Measurements from ENCODE around the gene KCNT2.
"Not testable (repeated sequence)": the region's sequence is repeated elsewhere in the genome, so short reads cannot be mapped to it uniquely, and the experiment has no call there.

The KCNT2 gene

DNA sequence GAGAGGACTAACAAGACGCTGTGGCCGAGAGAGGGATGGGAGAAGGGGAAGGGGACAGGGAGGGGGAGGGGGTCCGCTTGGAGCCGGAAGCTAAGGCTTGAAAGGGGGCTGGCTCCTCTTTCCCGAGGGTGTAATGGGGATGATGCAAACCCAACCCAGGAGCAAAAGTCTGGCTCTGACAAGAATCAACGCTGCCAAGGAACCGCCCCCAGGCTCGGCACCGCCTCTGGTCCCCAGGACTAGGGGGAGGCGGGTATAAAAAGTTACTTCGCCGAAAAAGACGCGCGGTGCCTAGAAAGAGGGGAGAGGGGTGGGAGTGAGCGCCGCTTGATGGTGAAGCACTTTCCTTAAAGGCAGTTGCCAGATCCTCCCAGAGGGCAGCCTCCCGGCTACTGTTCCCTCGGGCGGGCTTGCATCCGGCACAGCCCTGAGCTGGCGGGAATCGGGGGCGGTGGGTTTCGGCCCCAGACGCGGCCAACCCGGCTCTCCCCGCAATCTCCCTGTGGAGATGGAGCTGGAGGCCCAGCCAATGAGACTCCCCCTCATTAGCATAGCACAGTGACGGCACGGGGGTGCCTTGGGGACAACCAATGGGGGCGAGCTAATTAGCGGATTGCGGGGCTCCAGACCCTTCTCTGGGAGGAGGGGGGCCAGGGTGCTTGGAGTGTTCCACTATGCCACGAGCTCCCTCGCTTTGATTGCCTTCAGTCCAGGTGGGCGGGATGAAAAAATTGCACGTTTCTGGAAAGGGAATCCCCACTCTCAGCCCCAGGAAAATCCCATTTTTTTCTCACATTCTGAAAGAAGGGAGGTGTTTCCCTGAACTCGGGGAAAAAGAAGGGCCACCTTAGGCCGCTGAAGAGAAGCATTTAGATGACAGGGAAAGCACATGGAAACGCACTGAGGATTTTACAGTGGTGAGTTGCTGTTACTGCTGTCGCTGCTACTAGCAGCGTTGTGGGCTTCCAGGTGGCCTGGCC is at the start of gene KCNT2:
KCNT2 (minus strand) TSS at position 51 of the 980 bp plus-strand sequence. CDS start 131 bp downstream, outside the sequence.
- DNase-seq (ENCODE audit: low read depth in 3 of 3), result no peak

DNA sequence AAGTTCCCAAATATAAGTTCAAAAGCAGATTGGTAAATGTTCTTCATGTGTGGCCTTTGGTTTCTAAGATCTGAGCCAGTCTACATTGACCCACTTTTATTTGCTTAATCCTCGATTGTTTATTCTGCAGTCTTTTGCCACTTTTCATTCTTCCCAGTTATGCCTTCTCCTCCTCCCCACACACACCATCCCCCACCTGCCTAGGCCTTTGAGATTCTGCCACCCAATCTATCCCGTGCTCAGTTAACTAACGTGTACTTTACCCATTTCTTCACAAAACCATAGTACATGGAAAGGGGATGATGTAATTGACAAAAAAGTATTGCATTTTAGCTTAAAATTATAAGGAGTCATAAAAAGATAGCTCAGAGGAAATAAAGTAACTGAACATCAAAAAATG is 47.3 kb upstream of the KCNT2 start:
- DNase-seq (ENCODE audit: low read depth in 3 of 3), result no peak

DNA sequence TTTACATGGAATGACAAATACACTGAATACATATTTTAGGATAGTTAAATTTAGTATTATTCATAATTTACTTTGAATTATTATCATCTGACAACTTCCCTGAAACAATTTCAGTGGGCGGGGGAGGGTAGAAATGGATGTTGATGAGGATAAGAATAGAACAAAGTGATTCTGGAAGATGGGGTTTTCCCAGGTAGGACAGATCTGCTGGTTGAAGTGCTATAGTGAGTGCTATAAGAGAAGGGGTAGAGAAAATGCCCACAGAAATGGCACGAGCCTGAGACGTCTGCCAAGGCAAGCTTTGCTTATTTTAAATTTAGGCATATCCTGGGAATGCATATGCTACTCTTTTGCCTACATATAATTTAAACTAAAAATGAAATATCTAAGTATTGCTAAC is 46.8 kb upstream of the KCNT2 start:
- no peak for DNase-seq (ENCODE audit: low read depth in 3 of 3)

DNA sequence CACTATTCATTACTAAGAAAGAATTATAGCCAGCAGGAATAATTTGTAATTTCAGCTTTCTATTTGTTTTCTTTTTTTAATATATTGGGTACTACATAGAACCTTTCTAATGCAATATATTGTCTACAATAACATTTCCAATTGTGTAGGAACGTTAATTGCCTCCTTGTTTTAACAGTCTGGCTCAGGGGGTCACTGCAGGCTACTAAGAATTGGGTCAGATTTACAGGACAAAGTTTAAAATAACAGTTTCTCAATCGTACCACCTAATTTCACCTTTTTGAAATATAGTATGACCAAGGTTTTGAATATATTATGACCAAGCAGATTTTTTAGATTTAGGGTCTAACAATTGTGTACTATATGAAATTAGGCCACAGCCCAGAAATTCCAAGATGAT is 46.0 kb upstream of the KCNT2 start:
- no peak for DNase-seq (ENCODE audit: low read depth in 3 of 3)

DNA sequence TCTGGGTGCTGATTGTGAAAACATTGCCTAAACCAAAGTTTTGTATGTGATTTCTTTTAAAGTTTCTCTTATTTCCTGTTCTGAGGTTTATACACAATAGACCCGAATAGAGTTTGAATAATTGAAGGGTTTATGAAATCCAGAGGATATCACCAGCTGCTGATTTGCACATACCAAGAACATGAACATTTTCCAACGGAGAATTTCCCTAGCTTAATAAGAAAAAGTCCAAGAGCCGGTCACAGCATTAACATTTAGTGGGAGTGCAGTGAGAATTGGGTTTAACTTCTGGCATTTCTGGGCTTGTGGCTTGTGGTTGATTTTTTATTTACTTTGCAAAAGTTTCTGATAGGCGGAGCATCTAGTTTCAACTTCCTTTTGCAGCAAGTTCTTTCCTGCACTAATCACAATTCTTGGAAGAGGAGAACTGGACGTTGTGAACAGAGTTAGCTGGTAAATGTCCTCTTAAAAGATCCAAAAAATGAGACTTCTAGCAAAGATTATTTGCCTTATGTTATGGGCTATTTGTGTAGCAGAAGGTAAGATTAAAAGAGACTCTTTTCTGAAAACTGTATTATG is 43.5 kb upstream of the KCNT2 start, which contains the start of gene CFH:
CFH (plus strand) TSS at position 407 of the 579 bp plus-strand sequence; CDS start at position 482, 75 bp downstream.
- DNase-seq (ENCODE audit: low read depth in 3 of 3), result no peak

DNA sequence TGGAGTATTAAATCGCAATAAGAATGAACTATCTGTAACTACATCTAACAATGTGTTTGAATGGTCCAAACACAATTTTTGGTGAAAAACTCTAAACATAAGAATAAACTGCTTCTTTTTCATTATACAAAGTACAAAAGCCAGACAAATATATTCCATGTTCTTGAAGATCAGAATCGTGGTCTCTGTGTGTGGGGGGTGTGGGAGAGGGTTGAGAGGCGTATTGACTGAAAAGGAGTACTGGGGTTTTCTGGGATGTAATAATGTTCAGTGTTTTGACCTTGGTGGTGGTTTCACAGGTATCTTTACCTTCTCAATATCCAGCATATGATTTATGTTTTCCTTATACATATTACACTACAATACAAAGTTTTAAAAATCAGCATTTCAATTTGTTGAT is 42.8 kb upstream of the KCNT2 start:
- DNase-seq (ENCODE audit: low read depth in 3 of 3), result no peak

DNA sequence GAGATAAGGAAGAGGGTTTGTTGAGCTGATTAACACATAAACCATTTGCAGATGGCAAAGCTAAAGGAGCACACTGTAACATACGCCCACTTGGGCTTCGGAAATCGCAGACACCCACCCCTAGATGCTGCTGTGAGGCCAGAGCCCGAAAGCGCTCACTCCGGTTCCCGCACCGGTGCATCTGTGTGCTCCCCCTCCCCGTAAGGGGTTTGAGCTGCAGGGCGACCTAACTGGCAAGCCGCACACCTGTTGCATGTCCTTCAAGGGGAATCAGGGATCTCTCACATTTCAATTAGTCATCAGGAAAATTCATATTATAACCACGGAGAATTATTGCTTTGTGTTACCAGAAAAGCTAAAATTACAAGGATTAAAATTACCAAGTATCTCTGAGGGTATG is 42.2 kb upstream of the KCNT2 start:
- no peak for DNase-seq (ENCODE audit: low read depth in 3 of 3)

DNA sequence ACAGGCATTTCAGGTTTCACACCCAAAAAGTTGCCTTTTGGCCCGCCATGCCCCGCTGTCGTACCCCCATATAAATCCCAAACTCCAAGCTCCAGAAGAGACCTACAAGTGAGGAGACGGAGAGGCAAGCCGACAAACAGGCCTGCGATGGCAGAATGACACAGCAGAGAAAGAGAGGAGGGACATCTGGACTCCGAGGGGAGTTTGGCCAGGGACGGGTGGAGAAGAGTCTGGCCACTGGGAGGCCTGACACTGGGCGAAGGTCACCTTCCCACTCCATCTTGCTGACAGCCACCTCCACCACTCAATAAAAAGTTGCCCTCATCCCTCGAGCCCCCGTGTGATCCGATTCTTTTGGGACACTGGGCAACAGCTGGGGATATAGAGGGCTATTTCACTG is 41.8 kb upstream of the KCNT2 start:
- no peak for DNase-seq (ENCODE audit: low read depth in 3 of 3)

DNA sequence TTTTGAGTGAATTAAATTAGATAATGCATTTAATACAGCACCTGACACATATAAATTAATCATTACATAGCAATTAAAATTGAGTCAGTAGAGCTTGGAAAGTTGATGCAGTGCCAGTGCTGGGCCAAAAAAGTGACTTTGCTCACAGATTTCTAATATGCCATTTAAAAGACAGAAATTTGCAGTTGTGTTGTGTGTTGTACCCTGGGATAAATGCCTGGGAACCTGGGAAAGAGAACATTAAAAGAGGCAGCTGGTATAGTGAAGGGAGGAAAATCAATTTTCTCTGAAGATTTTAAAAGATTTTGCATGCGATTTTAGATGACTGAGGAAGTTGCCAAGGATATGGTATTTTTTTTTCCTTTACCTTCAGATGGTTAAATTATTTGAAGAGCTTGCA is 32.7 kb upstream of the KCNT2 start:
- no peak for DNase-seq (ENCODE audit: low read depth in 3 of 3)

DNA sequence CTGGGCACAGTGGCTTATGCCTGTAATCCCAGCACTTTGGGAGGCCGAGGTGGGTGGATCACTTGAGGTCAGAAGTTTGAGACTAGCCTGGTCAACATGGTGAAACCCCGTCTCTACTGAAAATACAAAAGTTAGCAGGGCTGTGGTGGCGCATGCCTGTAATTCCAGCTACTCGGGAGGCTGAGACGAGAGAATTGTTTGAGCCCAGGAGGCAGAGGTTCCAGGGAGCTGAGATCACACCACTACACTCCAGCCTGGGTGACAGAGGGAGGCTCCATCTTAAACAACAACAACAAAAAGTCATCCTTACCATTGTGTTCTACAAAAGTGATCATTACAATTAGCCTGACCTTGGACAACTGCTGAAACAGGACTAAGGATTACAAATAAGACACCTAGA is 31.1 kb upstream of the KCNT2 start:
- not testable (repeated sequence) for DNase-seq (ENCODE audit: low read depth in 3 of 3)

DNA sequence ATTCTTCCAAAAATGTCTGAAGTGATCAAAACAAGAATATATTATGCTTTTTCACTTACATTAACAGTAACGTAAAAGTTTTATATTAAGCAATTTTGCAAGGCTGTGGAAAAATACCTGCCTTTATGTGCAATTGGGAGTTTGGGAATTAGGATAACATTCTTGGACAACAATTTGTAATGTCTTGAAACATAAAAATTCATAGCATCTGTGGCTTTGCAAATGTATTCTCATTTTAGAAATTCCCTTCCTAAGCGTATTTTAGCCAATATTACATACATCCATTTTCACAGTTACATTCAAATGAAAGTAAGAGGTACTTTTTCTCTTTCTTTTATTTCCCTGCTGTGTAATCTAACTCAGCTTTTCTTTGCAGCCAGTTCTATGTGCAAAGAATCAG is 30.2 kb upstream of the KCNT2 start:
- no peak for DNase-seq (ENCODE audit: low read depth in 3 of 3)

DNA sequence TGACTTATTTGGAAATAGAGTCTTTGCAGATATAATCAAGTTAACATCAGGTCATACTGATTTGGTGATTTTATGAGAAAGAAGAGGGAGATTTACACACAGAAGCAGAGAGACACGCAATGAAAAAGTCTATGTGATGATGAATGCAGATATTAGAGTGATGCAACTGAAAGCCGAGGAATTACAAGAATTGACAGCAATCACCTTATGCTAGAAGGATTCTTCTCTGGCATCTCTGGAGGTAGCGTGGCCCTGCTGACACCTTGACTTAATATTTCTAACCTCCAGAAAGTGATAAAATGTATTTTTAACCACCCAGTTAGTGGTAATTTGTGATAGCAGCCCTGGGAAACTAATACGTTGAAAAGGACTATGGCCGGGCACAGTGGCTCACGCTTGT is 29.4 kb upstream of the KCNT2 start:
- DNase-seq (ENCODE audit: low read depth in 3 of 3), result no peak

DNA sequence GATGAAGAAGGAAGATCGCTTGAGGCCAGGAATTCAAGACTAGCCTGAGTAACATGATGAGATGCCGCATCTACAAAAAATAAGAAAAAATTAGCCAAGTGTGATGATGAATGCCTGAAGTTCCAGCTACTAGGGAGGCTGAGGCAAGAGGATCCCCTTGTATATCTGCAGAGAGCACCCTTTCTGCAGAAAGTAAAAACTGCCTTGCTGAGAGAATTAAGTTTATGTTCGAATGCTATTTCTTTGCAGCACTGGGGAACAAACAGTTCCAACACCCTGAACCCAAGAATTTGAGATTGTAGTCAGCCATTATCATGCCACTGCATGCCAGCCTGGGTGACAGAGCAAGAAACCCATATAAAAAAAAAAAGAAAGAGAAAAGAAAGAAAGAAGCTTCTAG is 20.6 kb upstream of the KCNT2 start:
- no peak for DNase-seq (ENCODE audit: low read depth in 3 of 3)

DNA sequence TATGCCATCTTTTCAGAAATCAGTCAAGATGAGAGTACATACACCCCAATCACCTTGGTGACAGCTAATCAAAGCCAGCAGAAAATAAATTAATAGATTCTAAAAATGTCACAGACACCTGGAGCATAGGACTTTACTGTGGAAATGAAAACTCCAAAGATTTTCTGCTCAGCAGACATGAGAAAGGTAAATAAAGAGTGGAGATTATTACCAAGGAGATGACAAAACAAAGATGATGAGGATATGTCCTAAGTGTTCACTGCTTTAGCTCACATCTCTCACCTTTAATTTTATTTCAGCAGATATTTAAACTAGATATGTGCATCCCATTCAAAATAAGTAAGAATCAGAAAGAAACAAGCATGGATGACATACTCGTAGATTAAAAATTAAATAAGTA is 14.8 kb upstream of the KCNT2 start:
- DNase-seq (ENCODE audit: low read depth in 3 of 3), result no peak

DNA sequence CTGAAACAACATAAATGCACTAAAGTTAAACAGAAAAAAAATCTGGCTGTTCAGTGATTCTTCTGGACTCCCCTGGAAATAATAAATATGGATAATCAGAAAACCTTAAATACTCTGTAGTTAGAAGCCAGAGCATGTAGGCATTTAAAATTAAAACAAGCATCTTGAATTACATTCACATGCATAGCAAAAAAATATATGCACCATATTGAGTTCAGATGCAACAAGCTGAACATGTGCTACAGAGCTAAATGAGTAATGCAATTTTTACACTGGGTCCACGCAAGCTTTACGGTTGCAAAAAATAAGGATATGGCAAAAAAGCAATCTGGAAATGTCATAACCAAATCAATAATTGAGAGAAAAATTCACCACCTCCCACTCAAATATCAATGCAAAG is 11.5 kb upstream of the KCNT2 start:
- DNase-seq (ENCODE audit: low read depth in 3 of 3), result no peak

DNA sequence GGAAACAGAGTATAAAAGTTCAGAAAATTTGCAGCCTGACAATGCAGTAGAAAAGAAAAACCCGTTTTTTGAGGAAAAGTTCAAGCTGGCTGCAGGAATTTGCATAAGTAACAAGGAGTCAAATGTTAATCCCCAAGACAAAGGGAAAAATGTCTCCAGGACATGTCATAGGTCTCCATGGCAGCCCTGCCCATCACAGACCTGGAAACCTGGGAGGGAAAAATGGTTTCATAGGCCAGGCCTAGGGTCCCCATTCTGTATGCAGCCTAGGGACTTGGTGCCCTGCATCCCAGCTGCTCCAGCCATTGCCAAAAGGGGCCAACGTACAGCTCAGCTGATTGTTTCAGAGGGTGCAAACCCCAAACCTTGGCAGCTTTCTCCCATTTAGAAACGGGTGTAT is 3.6 kb upstream of the KCNT2 start:
- DNase-seq (ENCODE audit: low read depth in 3 of 3), result no peak

DNA sequence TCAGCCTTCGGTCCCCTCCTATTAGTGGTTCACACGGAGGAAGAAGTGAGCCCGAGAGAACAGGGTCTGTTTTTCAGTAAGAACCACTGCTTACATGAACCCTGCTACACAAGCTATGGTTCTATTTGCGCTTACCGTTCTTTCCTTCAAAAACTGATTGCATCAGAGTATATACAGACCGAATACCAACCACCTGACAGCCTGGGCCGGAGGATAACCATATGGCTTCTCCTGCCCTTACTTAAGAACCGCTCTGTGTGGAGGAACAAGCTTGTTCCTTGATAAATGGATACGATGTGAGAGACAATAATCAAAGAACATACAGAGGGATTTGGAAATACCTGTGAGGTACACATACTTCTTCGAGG is 1.1 kb upstream of the KCNT2 start:
- DNase-seq (ENCODE audit: low read depth in 3 of 3), result no peak

DNA sequence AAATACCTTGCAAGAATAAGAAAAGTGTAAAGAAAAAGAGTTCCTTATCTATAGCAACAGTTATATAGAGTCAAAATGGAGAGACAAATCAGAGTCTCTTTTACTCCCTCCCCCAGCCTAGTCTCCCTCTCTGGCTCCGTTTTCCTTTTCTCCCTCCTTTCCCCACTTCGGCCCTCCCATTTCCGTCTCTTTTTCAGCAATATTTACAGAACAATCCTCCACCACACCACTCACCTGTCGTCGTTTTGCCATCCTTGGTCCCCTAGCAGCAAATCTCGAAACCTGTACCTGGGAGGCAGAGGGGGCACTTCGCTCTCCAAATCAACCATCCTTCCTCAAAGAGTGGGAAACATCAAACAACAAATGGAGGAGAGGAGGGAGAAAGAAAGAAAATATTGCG is 259 bp downstream of the KCNT2 start:
- DNase-seq (ENCODE audit: low read depth in 3 of 3), result no peak

DNA sequence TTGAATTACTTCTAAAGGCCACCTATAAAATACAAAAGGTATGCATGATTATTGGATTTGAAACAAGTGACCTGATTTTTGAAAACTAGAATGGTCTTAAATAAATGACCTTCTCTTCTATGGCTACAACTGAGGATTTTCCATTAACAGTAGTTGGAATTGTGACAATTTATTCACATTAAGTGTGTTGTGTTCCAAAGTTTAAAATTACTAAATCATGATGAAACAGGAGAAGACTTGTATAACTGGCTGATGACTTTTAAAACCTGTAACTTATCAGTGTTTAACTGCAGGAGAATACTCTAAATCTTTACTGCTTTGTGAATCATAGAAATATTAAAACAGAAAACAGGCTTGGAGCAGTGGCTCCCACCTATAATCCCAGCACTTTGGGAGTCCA is 4.6 kb downstream of the KCNT2 start:
- no peak for DNase-seq (ENCODE audit: low read depth in 3 of 3)

DNA sequence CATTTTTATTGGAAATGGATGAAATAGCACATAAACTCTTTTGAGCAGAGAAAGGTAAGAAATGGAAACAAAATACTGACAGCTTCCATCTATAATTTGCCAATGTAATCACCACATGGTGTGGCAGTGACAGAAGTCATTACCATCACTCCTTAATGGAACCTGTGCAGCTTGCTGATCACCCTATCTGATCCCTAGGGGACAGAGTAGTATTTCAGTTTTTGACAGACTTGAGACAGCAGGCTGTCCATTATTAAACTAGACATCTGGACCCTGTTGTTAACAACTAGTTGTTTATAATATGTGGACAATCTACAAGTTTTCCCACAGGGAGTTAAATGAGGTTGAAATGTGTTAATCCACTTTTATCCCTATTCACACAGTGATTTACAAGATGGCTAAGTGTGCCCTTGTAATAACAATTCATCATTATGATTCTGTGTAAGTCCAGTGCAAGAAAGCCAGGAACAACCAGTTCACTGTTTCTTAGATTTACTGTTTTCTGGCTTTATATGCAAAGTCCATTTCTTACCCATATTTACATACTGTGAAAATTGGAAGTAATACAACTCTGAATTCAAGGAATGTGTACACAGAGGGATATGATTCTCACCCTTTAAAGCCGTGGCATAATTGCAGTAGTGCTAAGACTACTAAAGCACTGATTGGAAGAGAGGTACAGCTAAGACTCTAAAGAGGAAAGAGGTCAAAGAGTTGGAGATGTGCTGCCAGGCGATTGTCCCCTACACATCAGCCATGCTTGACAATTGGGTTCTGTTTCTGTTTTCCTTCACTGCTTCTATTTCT is 9.1 kb downstream of the KCNT2 start:
- no peak for DNase-seq (ENCODE audit: low read depth in 3 of 3)

DNA sequence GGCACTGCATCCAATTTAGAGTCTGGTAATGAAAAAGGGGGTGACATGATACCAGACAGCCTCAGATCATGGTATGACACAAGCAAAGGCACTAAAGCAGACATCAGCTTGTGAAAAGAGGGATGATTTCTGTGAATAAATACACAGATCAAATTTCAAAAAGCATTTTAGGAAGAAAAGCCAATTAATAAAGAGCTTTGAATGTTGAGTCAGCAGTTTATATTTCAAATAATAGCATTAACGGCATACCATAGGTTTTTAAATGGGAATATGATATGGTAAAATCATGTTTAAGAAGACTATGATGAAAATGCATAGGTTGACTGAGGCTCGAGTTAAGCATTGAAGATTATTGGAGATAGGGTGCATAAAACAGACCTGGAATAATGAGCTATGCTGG is 13.5 kb downstream of the KCNT2 start:
- no peak for DNase-seq (ENCODE audit: low read depth in 3 of 3)

DNA sequence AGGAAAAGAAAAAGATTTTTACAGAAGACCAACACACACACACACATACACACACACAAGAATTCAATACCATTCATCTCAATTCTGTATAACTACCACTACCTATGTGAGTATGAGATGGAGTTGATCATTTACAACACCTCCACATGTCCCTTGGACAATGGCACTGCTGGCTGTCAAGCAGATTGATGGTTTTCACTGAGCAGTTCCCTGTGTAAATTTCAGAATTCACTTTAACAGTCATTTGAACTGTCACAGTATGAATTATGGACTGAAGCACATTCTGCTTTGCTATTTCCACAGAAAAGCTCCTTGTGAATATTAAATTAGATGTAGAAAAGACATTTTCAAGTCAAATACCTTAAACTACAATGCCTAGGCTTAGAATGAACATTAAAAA is 14.3 kb downstream of the KCNT2 start:
- no peak for DNase-seq (ENCODE audit: low read depth in 3 of 3)

DNA sequence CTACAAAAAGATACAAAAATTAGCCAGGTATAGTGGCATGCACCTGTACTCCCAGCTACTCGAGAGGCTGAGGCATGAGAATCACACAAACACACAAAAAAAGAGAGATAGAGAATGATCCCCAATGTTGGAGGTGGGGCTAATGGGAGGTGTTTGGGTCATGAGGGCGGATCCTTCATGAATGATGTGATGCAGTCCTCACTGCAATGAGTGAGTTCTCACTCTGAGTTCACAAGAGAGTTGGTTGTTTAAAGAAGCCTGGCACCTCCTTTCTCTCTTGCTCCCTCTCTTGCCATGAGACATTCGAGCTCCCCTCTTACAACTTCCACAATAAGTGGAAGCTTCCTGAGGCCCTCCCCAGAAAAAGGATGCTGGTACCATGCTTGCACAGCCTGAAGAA is 17.3 kb downstream of the KCNT2 start:
- DNase-seq (ENCODE audit: low read depth in 3 of 3), result no peak

Data from stimulated activated CD4-positive, alpha-beta T cell treated with anti-CD3 and anti-CD28 coated beads, TNF-alpha, amount 100 ng/mL, for 24 hours (primary cell).